B cell (primary cell): ENCODE measurements around the gene SMC3. TPM values are rescaled to one million over a fixed set of nuclear protein-coding genes. Genes with fewer than 3 reads are reported as not detected.

ENCODE experiments used
- ATAC-seq: fragments of 200-7000 bp; cut with Tn5 transposase; one replicate; pipeline ENCODE4 v1.10.0; 2021; ENCODE audit warnings: low read depth, mild to moderate bottlenecking, moderate number of reproducible peaks, moderate library complexity
- CTCF ChIA-PET: fragments of 350-600 bp; sonication (Branson Sonifier 250); formaldehyde crosslinking; loops from one replicate; lab custom pipeline; 2021; ENCODE audit warnings: antibody characterized with exemption, inconsistent platforms; lab: Charles Lee
- POLR2A ChIA-PET: fragments of 350-600 bp; sonication (Branson Sonifier 250); formaldehyde crosslinking; loops from one replicate; lab custom pipeline; 2021; ENCODE audit warnings: antibody characterized with exemption; lab: Charles Lee
- DNase-seq: peaks from one replicate; pipeline ENCODE4 v3.0.0; 2013
- H2AFZ ChIP-seq: 2 replicates; pipeline ENCODE4 v1.6.1; 2012; ENCODE audit warnings: mild to moderate bottlenecking, low read depth, low read length; ENCODE audit not compliant: insufficient read depth, poor library complexity, severe bottlenecking
- H3K27ac ChIP-seq, 2 donors: 1 replicate in 1 of 2; 2 replicates in 1 of 2; pipeline ENCODE4 v1.5.1; 2012 to 2013; ENCODE audit warnings: low read length in 2 of 2, mild to moderate bottlenecking in 2 of 2, moderate library complexity in 1 of 2
- H3K27me3 ChIP-seq, 4 experiments: fragments of 200-600 bp in 1 of 4; sonication (generic) in 1 of 4; replicated peaks in 1 of 4; 1 replicate in 2 of 4; 2 replicates in 2 of 4; pipeline versions ENCODE4 v1.6.1 to v1.7.0; 2013 to 2016; ENCODE audit warnings: low read length in 3 of 4, mild to moderate bottlenecking in 2 of 4, mixed read lengths in 1 of 4, moderate library complexity in 1 of 4; ENCODE audit not compliant: insufficient read depth in 4 of 4, control insufficient read depth in 3 of 4; ENCODE audit errors: control extremely low read depth in 1 of 4
- H3K36me3 ChIP-seq, 2 experiments: replicated peaks in 1 of 2; 1 replicate in 1 of 2; 2 replicates in 1 of 2; pipeline versions ENCODE4 v1.6.1 to v1.7.1; 2013; ENCODE audit warnings: low read length in 1 of 2; ENCODE audit not compliant: insufficient read depth in 2 of 2, control insufficient read depth in 1 of 2; ENCODE audit errors: control extremely low read depth in 1 of 2, extremely low read depth in 1 of 2
- H3K4me1 ChIP-seq, 2 donors: fragments of 200-600 bp in 1 of 2; sonication (generic) in 1 of 2; 1 replicate in 1 of 2; 2 replicates in 1 of 2; pipeline versions ENCODE4 v1.5.1 to v1.6.1; 2013 to 2017; ENCODE audit warnings: low read length in 2 of 2; ENCODE audit not compliant: control insufficient read depth in 2 of 2, insufficient read depth in 2 of 2
- H3K4me2 ChIP-seq: replicated peaks from 2 replicates; pipeline ENCODE3; 2012; ENCODE audit warnings: mild to moderate bottlenecking, low read depth, low read length; ENCODE audit not compliant: poor library complexity, severe bottlenecking
- H3K4me3 ChIP-seq, 5 experiments: fragments of 200-600 bp in 1 of 5; sonication (generic) in 1 of 5; 1 replicate in 3 of 5; 2 replicates in 2 of 5; pipeline versions ENCODE4 v1.5.1 to v1.7.0; 2011 to 2016; ENCODE audit warnings: low read length in 4 of 5, mild to moderate bottlenecking in 4 of 5, low read depth in 2 of 5, control low read depth in 1 of 5, moderate library complexity in 1 of 5; ENCODE audit not compliant: insufficient read depth in 1 of 5; ENCODE audit errors: control extremely low read depth in 1 of 5, extremely low read depth in 1 of 5
- H3K79me2 ChIP-seq: fragments of 200-600 bp; sonication (generic); one replicate; pipeline ENCODE4 v1.6.0; 2016; ENCODE audit warnings: low read length; ENCODE audit not compliant: control insufficient read depth, insufficient read depth
- H3K9ac ChIP-seq: fragments of 200-600 bp; sonication (generic); 2 replicates; pipeline ENCODE4 v1.6.1; 2017; ENCODE audit warnings: mild to moderate bottlenecking, low read length, moderate library complexity
- H3K9me3 ChIP-seq, 3 donors: one replicate each; pipeline versions ENCODE4 v1.6.1 to v1.7.1; 2013; ENCODE audit warnings: low read length in 2 of 3; ENCODE audit not compliant: control insufficient read depth in 2 of 3, insufficient read depth in 1 of 3; ENCODE audit errors: control extremely low read depth in 1 of 3
- H4K20me1 ChIP-seq: 2 replicates; pipeline ENCODE4 v1.6.0; 2012; ENCODE audit warnings: mild to moderate bottlenecking, low read length; ENCODE audit not compliant: insufficient read depth, control insufficient read depth, poor library complexity, severe bottlenecking
- H3K27ac Mint-ChIP-seq: one replicate; pipeline ENCODE4 v1.8.0; 2021; ENCODE audit warnings: mixed read lengths
- H3K27me3 Mint-ChIP-seq: one replicate; pipeline ENCODE4 v1.8.0; 2021; ENCODE audit warnings: mixed read lengths
- H3K4me1 Mint-ChIP-seq: one replicate; pipeline ENCODE4 v1.8.0; 2021; ENCODE audit warnings: mixed read lengths
- H3K4me3 Mint-ChIP-seq: one replicate; pipeline ENCODE4 v1.8.0; 2021; ENCODE audit warnings: mixed read lengths
- H3K9me3 Mint-ChIP-seq: one replicate; pipeline ENCODE4 v1.8.0; 2022; ENCODE audit warnings: mixed read lengths; ENCODE audit not compliant: insufficient read depth
- CTCF ChIP-seq: fragments of 200-600 bp; IDR thresholded peaks from one replicate; pipeline ENCODE4 v1.8.0; 2022; ENCODE audit warnings: antibody characterized with exemption, mild to moderate bottlenecking
- EZH2 ChIP-seq: IDR thresholded peaks from 2 replicates; pipeline ENCODE4 v1.6.1; 2012; ENCODE audit warnings: borderline replicate concordance, low read depth, mild to moderate bottlenecking, moderate library complexity, low read length; ENCODE audit not compliant: insufficient read depth, poor library complexity, severe bottlenecking
- WGBS: methylation state at CpG from one replicate; pipeline ENCODE4 v1.1.5; 2013; ENCODE audit warnings: missing lambda C conversion rate; ENCODE audit not compliant: insufficient coverage; 5-methylcytosine and 5-hydroxymethylcytosine counted together
- intact Hi-C: fragments of 100-400 bp; cut with micrococcal nuclease; formaldehyde crosslinking; loops from one replicate; pipeline ENCODE4 v1.10.0; 2022
- polyA plus RNA-seq: library from polyadenylated mRNA; depleted of rRNA; stranded (reverse); fragments of >200 nt; gene quantifications from 2 replicates; pipeline ENCODE4 v1.2.3, GENCODE V29; 2012
- total RNA-seq, 2 donors: library from RNA; stranded (reverse); fragments of 120-200 nt in 1 of 2; gene quantifications; 1 replicate in 1 of 2; 2 replicates in 1 of 2; pipeline versions ENCODE4 v1.2.3 to v1.2.4, GENCODE V29; 2013 to 2022

The SMC3 gene
- total and polyA plus RNA-seq, 2 donors (not counting 1 experiment from before 2014, with no cell fraction given), result 6.1 to 45.8 TPM

GRCh38 chr10:110617425-110618229 lies 50.1 kb downstream of the SMC3 start:
- Histone ChIP-seq H3K79me2 (no peaks in the 10 kb centered on the region), H3K4me1 (peaks cover 4 to 6% of the 10 kb centered on the region in 2 donors), H3K36me3 (no peaks in the 10 kb centered on the region), H3K4me3 (no peak overlapping the region), H4K20me1 (no peaks in the 10 kb centered on the region), H3K27ac (no peak overlapping the region), H2AFZ (no peak overlapping the region), H3K9ac (no peak overlapping the region), H3K9me3 (no peaks in the 10 kb centered on the region), H3K4me2 (no peak overlapping the region), H3K27me3 (no peaks in the 10 kb centered on the region)
- Mint-ChIP-seq H3K9me3 (peaks cover 5% of the 10 kb centered on the region), H3K27me3 (no peaks in the 10 kb centered on the region), H3K27ac (no peak overlapping the region), H3K4me3 (no peak overlapping the region), H3K4me1 (peaks cover 11% of the 10 kb centered on the region)
- DNase-seq (no peak), ATAC-seq (no peak)
- no peak for TF ChIP-seq EZH2
- TF ChIP-seq CTCF, result no peak
- intact Hi-C loops, result no loop called here
- ChIA-PET POLR2A (no interaction called here), CTCF (interaction anchor here (0.8 to 2.8 kb wide), 5 partner anchors 13 to 330 kb away, joined by 3 to 13 read pairs (median 3); no protein-coding TSS in a partner anchor)
- 75% methylated on average over 5 of the region's 7 CpGs for whole genome bisulfite sequencing

GRCh38 chr10:110618230-110618610 lies 50.7 kb downstream of the SMC3 start:
- H4K20me1 ChIP-seq, result no peaks in the 10 kb centered on the region
- peaks cover 8% of the 10 kb centered on the region for H3K4me1 Mint-ChIP-seq
- no peaks in the 10 kb centered on the region for H3K9me3 ChIP-seq
- no peaks in the 10 kb centered on the region for H3K27me3 ChIP-seq
- ATAC-seq, result no peak
- H3K4me2 ChIP-seq, result no peak overlapping the region
- H3K4me1 ChIP-seq, result peaks cover 4% of the 10 kb centered on the region in 2 donors
- WGBS, result 67% methylated on average over 3 of the region's 5 CpGs
- peaks cover 5% of the 10 kb centered on the region for H3K9me3 Mint-ChIP-seq
- intact Hi-C loops, result no loop called here
- no peak overlapping the region for H3K4me3 ChIP-seq
- ChIA-PET POLR2A (no interaction called here), CTCF (interaction anchor here (1.2 kb wide), 1 partner anchor 10 kb away, joined by 5 read pairs; no protein-coding TSS in a partner anchor)
- DNase-seq, result no peak
- no peak overlapping the region for H3K4me3 Mint-ChIP-seq
- no peaks in the 10 kb centered on the region for H3K27me3 Mint-ChIP-seq
- H3K79me2 ChIP-seq, result no peaks in the 10 kb centered on the region
- H3K27ac Mint-ChIP-seq, result no peak overlapping the region
- H3K9ac ChIP-seq, result no peak overlapping the region
- no peaks in the 10 kb centered on the region for H3K36me3 ChIP-seq
- H2AFZ ChIP-seq, result no peak overlapping the region
- H3K27ac ChIP-seq, result no peak overlapping the region
- TF ChIP-seq CTCF (no peak), EZH2 (no peak)
